HTERT RPE-1 (cell line): Measurements from ENCODE around the gene LSM14B.

Experiments
- in situ Hi-C: fragments of 300-500 bp; cut with MboI; formaldehyde crosslinking; loops from 4 replicates; pipeline ENCODE4 v1.14.3; 2020; ENCODE audit warnings: low sequenced_read_pairs

Gene LSM14B

DNA sequence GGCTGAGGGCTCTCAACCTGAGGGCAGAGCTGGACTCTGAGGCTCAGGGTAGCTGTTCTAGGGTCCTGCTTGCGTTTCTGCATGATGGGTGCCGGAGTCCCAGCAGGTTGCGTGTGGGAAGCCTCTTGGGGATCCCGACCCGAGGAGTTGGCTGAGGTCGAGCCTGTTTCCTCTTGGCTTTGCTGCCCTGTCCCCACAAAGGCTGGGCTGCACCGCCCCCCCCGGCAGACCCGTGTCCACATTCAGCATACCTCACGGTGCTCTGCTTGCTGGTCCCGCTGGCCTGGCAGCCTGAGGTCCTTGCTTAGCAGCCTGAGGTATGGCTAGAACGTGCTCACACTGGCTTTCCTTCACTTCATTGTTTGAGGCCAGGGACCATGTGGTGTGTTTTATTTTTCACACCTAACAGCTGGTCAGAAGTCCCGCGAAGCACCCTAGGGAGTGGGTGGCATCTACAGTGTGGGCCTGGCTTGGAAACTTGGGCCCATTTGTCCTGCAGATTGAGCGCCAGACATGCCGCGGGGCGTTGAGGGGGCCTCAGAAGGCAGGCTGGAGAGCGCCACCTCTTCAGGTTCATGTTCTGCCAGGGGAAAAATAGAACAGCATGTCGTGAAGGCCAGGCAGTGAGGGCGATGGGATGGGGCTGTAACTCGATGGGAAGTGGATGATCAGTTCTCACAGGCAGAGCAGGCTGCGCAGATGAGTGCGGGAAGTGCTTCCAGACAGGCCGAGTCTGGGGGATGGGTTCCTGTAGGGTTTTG lies 9.5 kb downstream of the LSM14B start:
- in situ Hi-C loops: no loop called here

DNA sequence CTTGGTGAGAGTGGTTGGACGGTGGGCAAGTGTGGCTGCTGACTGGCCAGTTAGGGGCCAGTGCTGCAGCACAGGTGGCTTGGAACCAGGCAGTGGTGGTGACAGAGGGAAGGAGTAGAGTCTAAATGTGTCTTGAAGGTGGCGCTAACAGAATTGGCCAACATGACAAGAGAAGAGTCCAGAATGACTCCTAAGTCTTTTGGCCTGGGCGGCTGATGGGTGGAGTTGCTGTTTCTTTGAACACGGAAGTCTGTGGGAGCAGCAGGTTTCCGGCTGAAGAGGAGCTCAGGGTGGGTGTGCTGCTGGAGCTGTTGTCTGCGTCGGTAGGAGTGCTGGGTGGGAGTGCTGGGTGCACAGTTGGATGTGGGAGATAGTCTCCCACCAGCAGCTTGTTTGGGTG lies 10.1 kb downstream of the LSM14B start:
- in situ Hi-C loops: no loop called here

DNA sequence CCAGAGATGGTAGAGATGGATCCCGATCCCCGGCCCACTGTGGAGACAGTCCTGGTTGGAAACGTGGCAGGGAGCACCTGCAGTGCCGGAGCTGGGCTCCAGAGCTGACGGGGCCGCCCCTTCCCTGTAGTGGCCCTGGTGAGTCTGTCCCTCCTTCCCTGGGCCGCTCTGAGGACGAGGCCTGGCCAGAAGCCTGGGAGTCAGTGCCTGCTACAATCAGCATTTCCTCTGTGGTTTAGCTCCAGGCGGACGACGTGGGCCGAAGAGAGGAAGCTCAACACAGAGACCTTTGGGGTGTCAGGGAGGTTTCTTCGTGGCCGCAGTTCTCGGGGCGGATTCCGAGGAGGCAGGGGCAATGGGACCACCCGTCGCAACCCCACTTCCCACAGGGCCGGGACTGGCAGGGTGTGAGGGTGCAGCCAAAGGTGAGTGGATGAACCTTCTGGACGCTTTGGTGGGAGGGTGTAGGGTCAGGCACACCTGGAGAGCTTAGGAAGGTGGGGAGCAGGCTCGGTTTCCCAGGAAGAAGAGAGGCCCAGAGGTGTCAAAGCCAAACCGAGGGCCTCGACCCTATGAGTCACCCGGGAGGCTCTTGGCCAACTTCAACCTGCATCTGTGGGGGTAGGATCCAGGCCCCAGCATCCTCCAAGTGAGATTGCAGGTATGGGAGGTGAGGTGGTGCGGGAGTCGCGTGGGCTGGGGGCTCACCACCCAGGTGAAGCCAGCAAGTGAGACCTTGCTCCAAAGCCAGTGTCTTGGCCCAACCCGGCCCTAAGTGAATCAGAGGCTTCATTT lies 11.0 kb downstream of the LSM14B start:
- in situ Hi-C loops: no loop called here

DNA sequence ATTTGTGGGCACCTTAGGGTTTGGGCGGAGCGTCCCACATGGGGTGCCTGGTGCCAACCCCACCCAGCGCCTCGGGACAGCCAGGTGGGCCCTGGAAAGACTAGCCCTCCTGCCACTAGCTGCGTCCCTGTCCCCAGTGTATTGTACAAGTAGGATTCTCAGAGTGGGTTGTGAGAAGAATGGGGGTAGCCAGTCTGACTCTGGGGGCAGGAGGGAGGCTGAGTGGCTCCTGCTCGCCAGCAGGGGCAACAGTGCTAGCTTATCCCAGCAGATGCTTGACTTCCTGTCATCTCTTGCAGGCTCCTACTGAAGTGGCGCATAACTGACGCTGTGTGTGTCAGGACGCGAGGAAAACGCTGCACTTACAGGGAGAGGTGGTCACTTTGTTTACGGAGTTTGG lies 11.6 kb downstream of the LSM14B start:
- in situ Hi-C loops: no loop called here

GRCh38 chr20:62134735-62135231 lies 12.5 kb downstream of the LSM14B start:
- in situ Hi-C loops: no loop called here

- in situ Hi-C loops: no loop called here
Observed at GRCh38 chr20:62135573-62136266, 13.4 kb downstream of the LSM14B start.

DNA sequence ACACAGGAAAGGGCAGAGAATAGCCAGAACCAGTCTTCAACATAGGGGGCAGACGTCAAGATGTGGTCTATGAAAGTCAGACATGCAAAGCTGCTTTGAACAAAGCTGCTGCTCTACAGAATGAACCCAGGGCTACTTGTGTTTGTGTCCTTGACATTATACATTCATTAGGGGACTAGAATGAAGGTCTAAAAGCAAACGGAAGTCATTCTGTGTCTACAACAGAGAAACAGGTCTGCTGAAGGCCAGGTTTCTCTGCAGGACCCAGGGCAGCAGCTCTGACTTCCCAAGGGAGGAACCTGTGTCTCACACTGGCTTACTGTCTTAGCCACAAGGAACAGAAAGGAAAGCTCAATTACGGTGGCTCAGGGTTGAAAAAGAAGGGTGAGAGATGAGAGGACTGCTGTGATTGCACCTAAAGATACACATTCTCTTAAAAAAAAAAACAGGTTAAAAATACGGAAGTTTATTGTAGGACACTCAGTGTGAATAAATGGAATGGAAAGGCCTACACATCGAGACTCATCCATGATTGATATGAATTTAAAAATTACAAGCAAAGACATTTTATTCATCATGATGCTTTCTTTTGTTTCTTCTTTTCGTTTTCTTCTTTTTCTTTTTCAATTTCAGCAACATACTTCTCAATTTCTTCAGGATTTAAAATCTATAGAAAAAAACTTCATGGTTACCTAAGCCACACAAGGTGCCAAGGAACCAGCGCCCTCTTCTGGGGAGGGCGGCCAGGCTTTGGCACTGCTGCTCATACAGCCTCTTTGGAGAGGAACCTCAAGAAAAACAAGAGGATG lies 14.2 kb downstream of the LSM14B start:
- in situ Hi-C loops: no loop called here

GRCh38 chr20:62137092-62137384 lies 14.8 kb downstream of the LSM14B start:
- in situ Hi-C loops: no loop called here

DNA sequence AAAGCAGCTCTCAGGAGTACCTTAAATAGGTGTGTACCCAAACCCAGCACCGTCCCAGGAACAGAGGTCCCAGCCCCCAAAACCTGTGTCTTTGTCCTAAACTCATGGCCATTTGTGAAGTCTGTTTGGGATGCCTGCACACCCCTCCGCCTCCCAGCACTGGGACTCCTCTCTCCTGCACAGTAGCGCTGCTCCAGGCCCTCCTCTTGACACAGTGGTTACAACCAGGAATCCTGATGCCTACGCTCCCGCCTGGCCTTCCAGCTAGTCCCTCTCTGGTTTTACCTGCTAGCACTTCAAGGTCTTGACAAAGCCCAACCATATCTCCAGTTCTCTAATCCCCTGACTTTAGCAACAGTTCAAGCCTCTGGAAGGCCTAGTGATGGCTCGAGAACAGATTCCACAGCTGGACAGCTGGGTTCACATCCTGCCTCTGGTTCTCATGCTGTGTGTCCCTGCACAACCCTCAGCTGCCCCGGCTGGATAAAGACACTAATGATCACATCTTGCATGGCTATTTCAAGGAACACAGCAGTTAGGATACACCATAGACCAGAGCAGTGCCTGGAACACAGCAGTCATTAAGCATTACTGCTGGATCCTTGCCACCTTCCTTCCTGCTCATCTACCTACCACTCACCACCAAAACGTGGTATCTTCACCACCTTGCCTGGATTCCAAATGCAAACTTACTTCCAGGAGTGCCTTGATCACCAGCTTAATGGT lies 15.4 kb downstream of the LSM14B start:
- in situ Hi-C loops: no loop called here

GRCh38 chr20:62138204-62138543 lies 15.9 kb downstream of the LSM14B start:
- in situ Hi-C loops: no loop called here

- in situ Hi-C loops: no loop called here
Observed at GRCh38 chr20:62138912-62139311, 16.6 kb downstream of the LSM14B start.

DNA sequence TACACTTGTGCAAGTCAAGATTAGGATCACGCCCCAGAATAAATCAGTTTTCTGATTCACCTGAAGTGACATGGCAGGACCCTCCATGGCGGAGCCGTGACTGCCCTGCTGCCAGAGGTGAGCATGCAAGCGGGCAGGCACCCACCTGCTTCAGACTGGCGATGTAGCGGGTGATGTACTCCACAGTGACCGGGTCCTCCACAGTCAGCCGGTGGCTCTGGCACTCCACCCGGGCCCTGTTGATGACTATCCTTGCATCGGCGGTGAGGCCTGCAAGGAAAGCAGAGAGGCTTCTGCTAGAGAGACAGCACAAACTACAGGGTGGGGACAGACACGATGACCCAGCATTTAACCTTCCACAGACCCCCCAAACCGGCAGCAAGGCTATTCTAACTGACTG lies 17.4 kb downstream of the LSM14B start:
- in situ Hi-C loops: no loop called here

DNA sequence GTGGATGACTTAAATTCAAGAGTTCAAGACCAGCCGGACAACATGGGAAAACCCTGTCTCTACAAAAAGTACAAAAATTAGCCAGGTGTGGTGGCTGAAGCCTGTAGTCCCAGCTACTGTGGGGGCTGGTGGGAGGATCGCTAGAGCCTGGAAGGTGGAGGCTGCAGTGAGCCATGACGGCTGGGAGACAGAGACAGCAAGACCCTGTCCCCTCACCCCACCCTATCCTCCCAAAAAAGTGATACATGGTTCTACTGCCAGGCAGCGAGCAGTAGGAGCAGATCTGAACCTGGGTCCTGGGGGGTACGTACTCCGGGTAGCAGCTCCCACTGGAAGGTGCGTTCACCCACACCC lies 18.7 kb downstream of the LSM14B start:
- in situ Hi-C loops: no loop called here

GRCh38 chr20:62141397-62142251 lies 19.3 kb downstream of the LSM14B start:
- in situ Hi-C loops: no loop called here

DNA sequence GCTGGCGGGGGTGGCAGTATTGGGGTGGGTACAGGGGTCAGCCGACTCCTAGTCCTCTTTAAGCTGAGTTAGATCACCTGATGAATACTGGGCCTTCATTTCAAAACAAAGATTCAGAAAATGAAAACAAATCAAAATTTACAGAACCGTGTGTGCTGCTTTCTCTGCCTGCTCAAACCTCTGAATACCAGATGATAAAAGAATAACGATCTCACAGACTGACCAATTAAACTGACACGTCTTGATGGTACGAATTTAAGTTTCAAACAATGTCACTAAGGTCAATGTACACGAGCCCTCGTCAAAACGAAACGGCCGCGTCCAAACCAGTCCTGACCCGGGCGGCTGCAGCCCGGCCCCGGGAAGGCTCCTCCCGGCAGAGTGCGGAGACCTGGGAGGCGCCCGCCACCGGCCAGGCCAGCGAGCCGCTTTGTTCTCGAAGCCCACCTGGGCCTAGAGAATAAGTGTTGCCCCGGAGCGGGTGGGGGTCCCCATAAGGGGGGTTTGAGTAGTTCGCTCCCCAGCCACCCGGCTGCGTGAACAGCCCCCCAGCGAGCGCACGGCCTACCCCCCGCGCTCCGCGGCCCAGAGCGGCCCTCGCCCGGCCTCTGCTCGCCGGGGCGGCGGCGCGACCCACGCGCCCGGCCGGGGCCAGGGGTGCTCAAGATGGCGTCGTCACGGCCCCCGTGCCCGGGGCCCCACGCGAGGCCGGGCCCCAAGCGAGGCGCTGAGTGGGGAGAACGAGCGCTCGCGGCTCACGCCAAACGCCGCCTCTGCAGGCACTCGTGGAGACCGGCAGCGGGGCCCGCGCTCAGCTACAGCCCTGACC lies 20.2 kb downstream of the LSM14B start:
- in situ Hi-C loops: no loop called here

DNA sequence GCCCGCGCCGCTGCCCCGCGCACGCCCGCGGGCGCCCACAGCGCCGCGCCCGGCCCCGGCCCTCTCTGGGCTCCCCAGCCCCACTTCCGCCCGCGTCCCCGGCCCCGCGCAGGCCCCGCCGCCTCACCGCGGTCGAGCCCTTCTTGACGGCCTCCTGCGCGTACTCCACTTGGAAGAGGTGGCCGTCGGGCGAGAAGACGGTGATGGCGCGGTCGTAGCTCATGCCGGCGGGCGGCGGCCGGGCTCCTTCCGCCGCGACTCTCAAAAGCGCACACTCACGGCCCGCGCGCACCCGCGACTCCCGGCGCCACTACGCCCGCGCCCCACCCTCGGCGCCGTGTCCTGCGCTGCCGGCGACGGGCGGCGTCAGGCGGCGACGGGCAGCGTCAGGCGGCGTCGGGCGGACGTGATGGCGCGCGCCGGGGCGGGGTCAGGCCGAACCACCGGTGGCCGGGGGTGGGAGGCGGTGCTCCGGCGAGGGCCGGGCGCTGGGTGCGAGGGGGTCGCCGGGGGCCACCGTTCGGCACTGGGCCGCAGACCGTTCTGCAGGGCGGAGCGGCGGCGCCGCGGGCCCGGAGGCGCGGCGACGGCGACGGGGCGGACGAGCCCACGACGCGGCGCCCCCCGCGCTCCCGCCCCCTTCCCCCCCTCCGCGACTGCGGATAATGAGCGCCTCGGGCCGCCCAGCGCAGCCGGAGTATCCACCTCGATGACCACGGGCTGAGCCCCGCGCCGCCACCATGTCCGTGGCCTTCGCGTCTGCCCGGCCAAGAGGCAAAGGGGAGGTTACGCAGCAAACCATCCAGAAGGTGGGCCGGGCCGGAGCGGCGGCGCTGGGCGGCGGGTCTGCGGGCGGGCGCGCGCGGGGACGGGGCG lies 21.0 kb downstream of the LSM14B start, which contains the start of the genes PSMA7 and SS18L1:
Gene PSMA7 (minus strand): TSS at position 314 of the 876 bp plus-strand sequence. CDS start 91 bp downstream, at position 223.
Gene SS18L1 (plus strand): TSS at position 689 of the 876 bp plus-strand sequence. CDS start 52 bp downstream, at position 741.
- in situ Hi-C loops: no loop called here
